HEK293 (cell line): ENCODE data around the gene KIAA1755.

Experiments
- PRDM1 ChIP-seq: fragments of 450-650 bp; formaldehyde crosslinking; IDR thresholded peaks from 2 replicates; pipeline ENCODE4; 2016; ENCODE audit warnings: missing biosample characterization, missing genetic modification characterization
- YY1 ChIP-seq: fragments of 450-650 bp; formaldehyde crosslinking; IDR thresholded peaks from 2 replicates; pipeline ENCODE4 v1.5.1; 2018; ENCODE audit warnings: missing biosample characterization, missing genetic modification characterization
- ZNF121 ChIP-seq: fragments of 450-650 bp; formaldehyde crosslinking; IDR thresholded peaks from 2 replicates; pipeline ENCODE4 v1.5.1; 2016; ENCODE audit warnings: missing biosample characterization, missing genetic modification characterization
- ZNF174 ChIP-seq: fragments of 450-650 bp; formaldehyde crosslinking; IDR thresholded peaks from 2 replicates; pipeline ENCODE4 v1.5.0; 2017; ENCODE audit warnings: missing biosample characterization, mild to moderate bottlenecking, missing genetic modification characterization
- ZNF248 ChIP-seq: fragments of 450-650 bp; formaldehyde crosslinking; IDR thresholded peaks from 2 replicates; pipeline ENCODE4 v1.5.1; 2017; ENCODE audit warnings: missing biosample characterization, missing genetic modification characterization
- ZNF292 ChIP-seq: fragments of 450-650 bp; formaldehyde crosslinking; IDR thresholded peaks from 2 replicates; pipeline ENCODE4 v1.5.1; 2016; ENCODE audit warnings: low read depth, missing biosample characterization, missing genetic modification characterization, borderline replicate concordance
- ZNF571 ChIP-seq: fragments of 450-650 bp; formaldehyde crosslinking; IDR thresholded peaks from 2 replicates; pipeline ENCODE4 v1.5.0; 2017; ENCODE audit warnings: missing biosample characterization, missing genetic modification characterization
- TF ChIP-seq, protein P1 (sequence below): fragments of 450-650 bp; formaldehyde crosslinking; IDR thresholded peaks from 2 replicates; pipeline ENCODE4 v1.5.1; 2016; ENCODE audit warnings: missing biosample characterization, missing genetic modification characterization, low read depth

DNA sequence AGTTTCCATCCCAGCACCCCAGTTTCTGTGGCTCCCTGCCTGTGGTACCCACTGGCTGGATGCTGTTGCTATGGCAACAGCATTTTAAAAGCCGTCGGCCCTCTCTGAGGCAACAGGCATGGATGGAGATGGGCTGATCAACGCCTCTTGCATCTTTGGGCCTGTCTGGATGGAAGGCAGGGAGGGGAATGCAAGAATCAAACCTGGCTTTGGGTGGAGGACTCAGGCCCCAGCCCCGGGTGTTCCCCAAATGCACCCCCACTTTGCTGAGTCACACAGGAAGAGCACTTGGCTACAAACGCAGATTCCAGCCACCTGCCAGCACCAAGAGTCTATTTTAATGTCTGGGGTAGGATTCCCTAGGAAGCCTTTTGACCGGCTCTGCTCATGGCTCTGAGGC, 49.8 kb downstream of the KIAA1755 start:
- no peak for TF ChIP-seq ZNF292 (tag by site-specific recombination)
- no peak for TF ChIP-seq ZNF248
- TF ChIP-seq ZNF121: no peak
- TF ChIP-seq ZNF174 (tag by site-specific recombination): no peak
- TF ChIP-seq, protein P1, sequence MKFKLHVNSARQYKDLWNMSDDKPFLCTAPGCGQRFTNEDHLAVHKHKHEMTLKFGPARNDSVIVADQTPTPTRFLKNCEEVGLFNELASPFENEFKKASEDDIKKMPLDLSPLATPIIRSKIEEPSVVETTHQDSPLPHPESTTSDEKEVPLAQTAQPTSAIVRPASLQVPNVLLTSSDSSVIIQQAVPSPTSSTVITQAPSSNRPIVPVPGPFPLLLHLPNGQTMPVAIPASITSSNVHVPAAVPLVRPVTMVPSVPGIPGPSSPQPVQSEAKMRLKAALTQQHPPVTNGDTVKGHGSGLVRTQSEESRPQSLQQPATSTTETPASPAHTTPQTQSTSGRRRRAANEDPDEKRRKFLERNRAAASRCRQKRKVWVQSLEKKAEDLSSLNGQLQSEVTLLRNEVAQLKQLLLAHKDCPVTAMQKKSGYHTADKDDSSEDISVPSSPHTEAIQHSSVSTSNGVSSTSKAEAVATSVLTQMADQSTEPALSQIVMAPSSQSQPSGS: no peak
- TF ChIP-seq YY1 (tag by site-specific recombination): no peak
- TF ChIP-seq ZNF571 (tag by site-specific recombination): no peak
- TF ChIP-seq PRDM1 (tag by site-specific recombination): no peak
